Measurements from ENCODE around the gene EIF4B. TPM values are rescaled to one million over a fixed set of nuclear protein-coding genes. Genes with fewer than 3 reads are reported as not detected.

The EIF4B gene
- total and polyA plus RNA-seq, 9 of the 15 experiments (the other 6 are each of a cell fraction or from before 2014, with no cell fraction given) = 138 to 669 (median 552) TPM

DNA sequence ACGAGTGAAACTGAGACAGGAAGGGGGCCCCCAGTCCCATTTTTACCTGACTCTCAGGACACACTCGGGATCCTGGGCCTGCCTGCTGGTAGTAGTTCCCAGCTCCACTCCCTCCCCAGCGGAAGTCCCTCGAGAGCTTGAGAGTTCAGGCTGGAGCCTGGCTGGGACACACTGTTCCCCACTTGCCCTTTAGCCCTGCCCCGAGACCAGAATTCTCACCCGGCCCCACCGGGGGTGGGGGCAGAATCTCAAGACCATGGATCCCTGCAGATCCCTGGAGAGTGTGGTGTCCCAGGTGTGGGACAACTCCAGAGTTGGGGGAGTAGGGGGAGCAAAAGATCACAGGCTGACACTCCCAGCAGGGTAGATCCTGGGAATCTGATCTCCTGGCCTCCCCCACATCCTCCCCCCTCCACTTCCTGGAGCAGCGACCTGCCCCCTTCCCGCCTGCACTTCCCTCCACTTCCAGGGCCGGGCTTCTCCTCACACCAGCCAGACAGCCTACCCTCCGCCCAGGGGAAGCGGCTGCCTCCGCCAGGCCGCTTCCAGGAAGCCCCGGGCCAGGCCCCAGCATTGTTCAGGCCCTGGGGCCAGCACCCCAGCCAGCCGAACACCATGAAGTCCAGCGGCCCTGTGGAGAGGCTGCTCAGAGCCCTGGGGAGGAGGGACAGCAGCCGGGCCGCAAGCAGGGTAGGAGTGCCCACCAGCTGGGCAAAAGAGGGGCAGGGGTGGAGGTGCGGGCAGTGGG is 43.5 kb downstream of the EIF4B start, which contains the start of gene TNS2 (continued):
- TF ChIP-seq, protein P1, sequence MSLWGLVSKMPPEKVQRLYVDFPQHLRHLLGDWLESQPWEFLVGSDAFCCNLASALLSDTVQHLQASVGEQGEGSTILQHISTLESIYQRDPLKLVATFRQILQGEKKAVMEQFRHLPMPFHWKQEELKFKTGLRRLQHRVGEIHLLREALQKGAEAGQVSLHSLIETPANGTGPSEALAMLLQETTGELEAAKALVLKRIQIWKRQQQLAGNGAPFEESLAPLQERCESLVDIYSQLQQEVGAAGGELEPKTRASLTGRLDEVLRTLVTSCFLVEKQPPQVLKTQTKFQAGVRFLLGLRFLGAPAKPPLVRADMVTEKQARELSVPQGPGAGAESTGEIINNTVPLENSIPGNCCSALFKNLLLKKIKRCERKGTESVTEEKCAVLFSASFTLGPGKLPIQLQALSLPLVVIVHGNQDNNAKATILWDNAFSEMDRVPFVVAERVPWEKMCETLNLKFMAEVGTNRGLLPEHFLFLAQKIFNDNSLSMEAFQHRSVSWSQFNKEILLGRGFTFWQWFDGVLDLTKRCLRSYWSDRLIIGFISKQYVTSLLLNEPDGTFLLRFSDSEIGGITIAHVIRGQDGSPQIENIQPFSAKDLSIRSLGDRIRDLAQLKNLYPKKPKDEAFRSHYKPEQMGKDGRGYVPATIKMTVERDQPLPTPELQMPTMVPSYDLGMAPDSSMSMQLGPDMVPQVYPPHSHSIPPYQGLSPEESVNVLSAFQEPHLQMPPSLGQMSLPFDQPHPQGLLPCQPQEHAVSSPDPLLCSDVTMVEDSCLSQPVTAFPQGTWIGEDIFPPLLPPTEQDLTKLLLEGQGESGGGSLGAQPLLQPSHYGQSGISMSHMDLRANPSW (CRISPR knock-in tag; IDR thresholded peaks at IDR 0.05) = no peak
- TF ChIP-seq GABPB2 (CRISPR knock-in tag; conservative IDR thresholded peaks at IDR 0.05) = no peak
- TF ChIP-seq, protein P2, sequence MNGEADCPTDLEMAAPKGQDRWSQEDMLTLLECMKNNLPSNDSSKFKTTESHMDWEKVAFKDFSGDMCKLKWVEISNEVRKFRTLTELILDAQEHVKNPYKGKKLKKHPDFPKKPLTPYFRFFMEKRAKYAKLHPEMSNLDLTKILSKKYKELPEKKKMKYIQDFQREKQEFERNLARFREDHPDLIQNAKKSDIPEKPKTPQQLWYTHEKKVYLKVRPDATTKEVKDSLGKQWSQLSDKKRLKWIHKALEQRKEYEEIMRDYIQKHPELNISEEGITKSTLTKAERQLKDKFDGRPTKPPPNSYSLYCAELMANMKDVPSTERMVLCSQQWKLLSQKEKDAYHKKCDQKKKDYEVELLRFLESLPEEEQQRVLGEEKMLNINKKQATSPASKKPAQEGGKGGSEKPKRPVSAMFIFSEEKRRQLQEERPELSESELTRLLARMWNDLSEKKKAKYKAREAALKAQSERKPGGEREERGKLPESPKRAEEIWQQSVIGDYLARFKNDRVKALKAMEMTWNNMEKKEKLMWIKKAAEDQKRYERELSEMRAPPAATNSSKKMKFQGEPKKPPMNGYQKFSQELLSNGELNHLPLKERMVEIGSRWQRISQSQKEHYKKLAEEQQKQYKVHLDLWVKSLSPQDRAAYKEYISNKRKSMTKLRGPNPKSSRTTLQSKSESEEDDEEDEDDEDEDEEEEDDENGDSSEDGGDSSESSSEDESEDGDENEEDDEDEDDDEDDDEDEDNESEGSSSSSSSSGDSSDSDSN (IDR thresholded peaks at IDR 0.05; ENCODE audit: borderline replicate concordance in 1 of 2, low read depth in 2 of 2, low read length in 2 of 2) = 0 out of 4 replicates have a peak, but pooled peaks of 1 of the 2 experiments have one; percentile 64
- TF ChIP-seq, protein P3, sequence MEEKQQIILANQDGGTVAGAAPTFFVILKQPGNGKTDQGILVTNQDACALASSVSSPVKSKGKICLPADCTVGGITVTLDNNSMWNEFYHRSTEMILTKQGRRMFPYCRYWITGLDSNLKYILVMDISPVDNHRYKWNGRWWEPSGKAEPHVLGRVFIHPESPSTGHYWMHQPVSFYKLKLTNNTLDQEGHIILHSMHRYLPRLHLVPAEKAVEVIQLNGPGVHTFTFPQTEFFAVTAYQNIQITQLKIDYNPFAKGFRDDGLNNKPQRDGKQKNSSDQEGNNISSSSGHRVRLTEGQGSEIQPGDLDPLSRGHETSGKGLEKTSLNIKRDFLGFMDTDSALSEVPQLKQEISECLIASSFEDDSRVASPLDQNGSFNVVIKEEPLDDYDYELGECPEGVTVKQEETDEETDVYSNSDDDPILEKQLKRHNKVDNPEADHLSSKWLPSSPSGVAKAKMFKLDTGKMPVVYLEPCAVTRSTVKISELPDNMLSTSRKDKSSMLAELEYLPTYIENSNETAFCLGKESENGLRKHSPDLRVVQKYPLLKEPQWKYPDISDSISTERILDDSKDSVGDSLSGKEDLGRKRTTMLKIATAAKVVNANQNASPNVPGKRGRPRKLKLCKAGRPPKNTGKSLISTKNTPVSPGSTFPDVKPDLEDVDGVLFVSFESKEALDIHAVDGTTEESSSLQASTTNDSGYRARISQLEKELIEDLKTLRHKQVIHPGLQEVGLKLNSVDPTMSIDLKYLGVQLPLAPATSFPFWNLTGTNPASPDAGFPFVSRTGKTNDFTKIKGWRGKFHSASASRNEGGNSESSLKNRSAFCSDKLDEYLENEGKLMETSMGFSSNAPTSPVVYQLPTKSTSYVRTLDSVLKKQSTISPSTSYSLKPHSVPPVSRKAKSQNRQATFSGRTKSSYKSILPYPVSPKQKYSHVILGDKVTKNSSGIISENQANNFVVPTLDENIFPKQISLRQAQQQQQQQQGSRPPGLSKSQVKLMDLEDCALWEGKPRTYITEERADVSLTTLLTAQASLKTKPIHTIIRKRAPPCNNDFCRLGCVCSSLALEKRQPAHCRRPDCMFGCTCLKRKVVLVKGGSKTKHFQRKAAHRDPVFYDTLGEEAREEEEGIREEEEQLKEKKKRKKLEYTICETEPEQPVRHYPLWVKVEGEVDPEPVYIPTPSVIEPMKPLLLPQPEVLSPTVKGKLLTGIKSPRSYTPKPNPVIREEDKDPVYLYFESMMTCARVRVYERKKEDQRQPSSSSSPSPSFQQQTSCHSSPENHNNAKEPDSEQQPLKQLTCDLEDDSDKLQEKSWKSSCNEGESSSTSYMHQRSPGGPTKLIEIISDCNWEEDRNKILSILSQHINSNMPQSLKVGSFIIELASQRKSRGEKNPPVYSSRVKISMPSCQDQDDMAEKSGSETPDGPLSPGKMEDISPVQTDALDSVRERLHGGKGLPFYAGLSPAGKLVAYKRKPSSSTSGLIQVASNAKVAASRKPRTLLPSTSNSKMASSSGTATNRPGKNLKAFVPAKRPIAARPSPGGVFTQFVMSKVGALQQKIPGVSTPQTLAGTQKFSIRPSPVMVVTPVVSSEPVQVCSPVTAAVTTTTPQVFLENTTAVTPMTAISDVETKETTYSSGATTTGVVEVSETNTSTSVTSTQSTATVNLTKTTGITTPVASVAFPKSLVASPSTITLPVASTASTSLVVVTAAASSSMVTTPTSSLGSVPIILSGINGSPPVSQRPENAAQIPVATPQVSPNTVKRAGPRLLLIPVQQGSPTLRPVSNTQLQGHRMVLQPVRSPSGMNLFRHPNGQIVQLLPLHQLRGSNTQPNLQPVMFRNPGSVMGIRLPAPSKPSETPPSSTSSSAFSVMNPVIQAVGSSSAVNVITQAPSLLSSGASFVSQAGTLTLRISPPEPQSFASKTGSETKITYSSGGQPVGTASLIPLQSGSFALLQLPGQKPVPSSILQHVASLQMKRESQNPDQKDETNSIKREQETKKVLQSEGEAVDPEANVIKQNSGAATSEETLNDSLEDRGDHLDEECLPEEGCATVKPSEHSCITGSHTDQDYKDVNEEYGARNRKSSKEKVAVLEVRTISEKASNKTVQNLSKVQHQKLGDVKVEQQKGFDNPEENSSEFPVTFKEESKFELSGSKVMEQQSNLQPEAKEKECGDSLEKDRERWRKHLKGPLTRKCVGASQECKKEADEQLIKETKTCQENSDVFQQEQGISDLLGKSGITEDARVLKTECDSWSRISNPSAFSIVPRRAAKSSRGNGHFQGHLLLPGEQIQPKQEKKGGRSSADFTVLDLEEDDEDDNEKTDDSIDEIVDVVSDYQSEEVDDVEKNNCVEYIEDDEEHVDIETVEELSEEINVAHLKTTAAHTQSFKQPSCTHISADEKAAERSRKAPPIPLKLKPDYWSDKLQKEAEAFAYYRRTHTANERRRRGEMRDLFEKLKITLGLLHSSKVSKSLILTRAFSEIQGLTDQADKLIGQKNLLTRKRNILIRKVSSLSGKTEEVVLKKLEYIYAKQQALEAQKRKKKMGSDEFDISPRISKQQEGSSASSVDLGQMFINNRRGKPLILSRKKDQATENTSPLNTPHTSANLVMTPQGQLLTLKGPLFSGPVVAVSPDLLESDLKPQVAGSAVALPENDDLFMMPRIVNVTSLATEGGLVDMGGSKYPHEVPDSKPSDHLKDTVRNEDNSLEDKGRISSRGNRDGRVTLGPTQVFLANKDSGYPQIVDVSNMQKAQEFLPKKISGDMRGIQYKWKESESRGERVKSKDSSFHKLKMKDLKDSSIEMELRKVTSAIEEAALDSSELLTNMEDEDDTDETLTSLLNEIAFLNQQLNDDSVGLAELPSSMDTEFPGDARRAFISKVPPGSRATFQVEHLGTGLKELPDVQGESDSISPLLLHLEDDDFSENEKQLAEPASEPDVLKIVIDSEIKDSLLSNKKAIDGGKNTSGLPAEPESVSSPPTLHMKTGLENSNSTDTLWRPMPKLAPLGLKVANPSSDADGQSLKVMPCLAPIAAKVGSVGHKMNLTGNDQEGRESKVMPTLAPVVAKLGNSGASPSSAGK (IDR thresholded peaks at IDR 0.05) = no peak
- TF ChIP-seq, protein P4, sequence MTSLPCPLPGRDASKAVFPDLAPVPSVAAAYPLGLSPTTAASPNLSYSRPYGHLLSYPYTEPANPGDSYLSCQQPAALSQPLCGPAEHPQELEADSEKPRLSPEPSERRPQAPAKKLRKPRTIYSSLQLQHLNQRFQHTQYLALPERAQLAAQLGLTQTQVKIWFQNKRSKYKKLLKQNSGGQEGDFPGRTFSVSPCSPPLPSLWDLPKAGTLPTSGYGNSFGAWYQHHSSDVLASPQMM (CRISPR knock-in tag; IDR thresholded peaks at IDR 0.05) = no peak
